Stomach (tissue), 4 donors: Measurements from ENCODE around the gene INTS7.

Source experiments
- CTCF ChIP-seq, 7 experiments: fragments of 450-650 bp in 4 of 7; fragments of 200-600 bp in 3 of 7; sonication (generic) in 3 of 7; IDR thresholded peaks; one replicate each; pipeline ENCODE4 v1.5.1; 2016 to 2019; ENCODE audit warnings: antibody characterized with exemption in 7 of 7, control low read depth in 2 of 7, mild to moderate bottlenecking in 1 of 7
- POLR2AphosphoS5 ChIP-seq, 3 donors: sonication (generic); formaldehyde crosslinking; IDR thresholded peaks; one replicate each; pipeline ENCODE4 v1.6.1; 2016; ENCODE audit warnings: antibody characterized with exemption in 3 of 3

GRCh38 chr1:211928290-211928801, 107.0 kb downstream of the INTS7 start:
- no peak for TF ChIP-seq CTCF (IDR thresholded peaks at IDR 0.05)
- TF ChIP-seq POLR2AphosphoS5 (IDR thresholded peaks at IDR 0.05), result peak in 2 of 3 donors; percentile 7 to 36
